HepG2 (cell line): ENCODE results near the gene DAAM1. TPM values are rescaled to one million over a fixed set of nuclear protein-coding genes. Genes with fewer than 3 reads are reported as not detected.

Experiments used
- ATAC-seq: fragments of 200-7000 bp; cut with Tn5 transposase; 3 replicates; pipeline ENCODE4 v1.9.1; 2020; ENCODE audit warnings: mild to moderate bottlenecking, moderate library complexity
- BruUV-seq: library from RNA; stranded (reverse); fragments of 400-500 nt; replicated peaks from 2 replicates; lab custom pipeline; 2021; lab: Mats Ljungman, UMichigan
- CTCF ChIA-PET: fragments of 300-600 bp; formaldehyde crosslinking; extraction: SDS; loops from one replicate; lab custom pipeline; 2021; ENCODE audit warnings: low total read pairs, inconsistent platforms, low intra/inter-chr PET ratio; lab: Yijun Ruan, JAX
- POLR2A ChIA-PET: fragments of 350-600 bp; sonication (Branson Sonifier 250); formaldehyde crosslinking; loops from one replicate; lab custom pipeline; 2020; ENCODE audit warnings: antibody characterized with exemption, inconsistent platforms; lab: Yijun Ruan, JAX
- DNase-seq: peaks from one replicate; pipeline ENCODE4 v3.0.0-alpha.2; 2015; ENCODE audit warnings: low spot score
- FAIRE-seq: peaks from 3 replicates; lab custom pipeline; 2011; peaks lifted over from hg19 to GRCh38; lab: Jason Lieb, UNC
- H2AFZ ChIP-seq: one replicate; pipeline ENCODE4 v1.6.1; 2011; ENCODE audit warnings: low read length, inconsistent platforms
- H3K27ac ChIP-seq: fragments of 300-600 bp; 3 replicates; pipeline ENCODE4 v1.8.0; 2011; ENCODE audit warnings: mixed run types, mild to moderate bottlenecking, mixed read lengths, low read length, inconsistent platforms; ENCODE audit not compliant: insufficient read depth; ENCODE audit errors: extremely low read length
- H3K27me3 ChIP-seq, 2 experiments: fragments of 200-600 bp in 1 of 2; 2 replicates in 1 of 2; 3 replicates in 1 of 2; pipeline versions ENCODE4 v1.6.0 to v1.8.0; 2011; ENCODE audit warnings: low read length in 2 of 2, mild to moderate bottlenecking in 2 of 2, moderate library complexity in 2 of 2, inconsistent platforms in 1 of 2; ENCODE audit not compliant: insufficient read depth in 2 of 2, control insufficient read depth in 1 of 2
- H3K36me3 ChIP-seq, 2 experiments: fragments of 200-600 bp in 1 of 2; replicated peaks in 1 of 2; 2 replicates in 1 of 2; 3 replicates in 1 of 2; pipeline versions ENCODE4 v1.5.1 to v1.8.0; 2011; ENCODE audit warnings: low read length in 2 of 2, inconsistent platforms in 1 of 2; ENCODE audit not compliant: insufficient read depth in 2 of 2, control insufficient read depth in 1 of 2
- H3K4me1 ChIP-seq: 2 replicates; pipeline ENCODE4 v1.5.1; 2012; ENCODE audit warnings: low read length, inconsistent platforms; ENCODE audit not compliant: insufficient read depth
- H3K4me2 ChIP-seq: 2 replicates; pipeline ENCODE4 v1.6.0; 2011; ENCODE audit warnings: low read depth, low read length, inconsistent platforms
- H3K4me3 ChIP-seq, 3 experiments: fragments of 200-600 bp in 1 of 3; sonication (generic), shearing (Covaris generic) in 1 of 3; replicated peaks in 1 of 3; 2 replicates each; pipeline ENCODE4 v1.5.1; 2011 to 2016; ENCODE audit warnings: low read length in 3 of 3, inconsistent platforms in 2 of 3, low read depth in 2 of 3, mild to moderate bottlenecking in 2 of 3, control low read depth in 1 of 3, mixed read lengths in 1 of 3; ENCODE audit not compliant: insufficient read depth in 1 of 3
- H3K79me2 ChIP-seq: one replicate; pipeline ENCODE4 v1.6.1; 2011; ENCODE audit warnings: low read length, inconsistent platforms; ENCODE audit not compliant: insufficient read depth
- H3K9ac ChIP-seq: 2 replicates; pipeline ENCODE4 v1.6.0; 2011; ENCODE audit warnings: mild to moderate bottlenecking, low read depth, low read length, inconsistent platforms; ENCODE audit not compliant: insufficient read depth
- H3K9me3 ChIP-seq: 2 replicates; pipeline ENCODE4 v1.5.1; 2012; ENCODE audit warnings: mild to moderate bottlenecking, low read length
- H4K20me1 ChIP-seq: 2 replicates; pipeline ENCODE4 v1.6.0; 2011; ENCODE audit warnings: inconsistent platforms, mild to moderate bottlenecking, low read length, moderate library complexity; ENCODE audit not compliant: insufficient read depth
- CBX2 ChIP-seq, 2 experiments: fragments of 200-600 bp in 1 of 2; sonication (generic); formaldehyde crosslinking in 1 of 2; IDR thresholded peaks; 2 replicates each; pipeline versions ENCODE4 v1.7.0 to v1.8.1; 2018 to 2022; ENCODE audit warnings: low read depth in 2 of 2, low read length in 1 of 2, mild to moderate bottlenecking in 1 of 2, missing genetic modification reagents in 1 of 2
- ELF1 ChIP-seq: sonication (generic); formaldehyde crosslinking; IDR thresholded peaks from 2 replicates; pipeline ENCODE4 v1.4.0; 2020; ENCODE audit warnings: missing genetic modification reagents
- ELF3 ChIP-seq: IDR thresholded peaks from 2 replicates; pipeline ENCODE4 v1.6.1; 2016; ENCODE audit warnings: missing genetic modification reagents, missing compliant biosample characterization
- FOSL1 ChIP-seq: sonication (generic); formaldehyde crosslinking; IDR thresholded peaks from 2 replicates; pipeline ENCODE4 v1.9.0; 2021; ENCODE audit warnings: missing genetic modification reagents, borderline replicate concordance
- FOXA3 ChIP-seq: IDR thresholded peaks from 2 replicates; pipeline ENCODE4 v1.6.1; 2016; ENCODE audit warnings: missing genetic modification reagents, missing compliant biosample characterization
- GATAD2A ChIP-seq: IDR thresholded peaks from 2 replicates; pipeline ENCODE4 v1.6.1; 2016
- HMGA1 ChIP-seq: sonication (generic); formaldehyde crosslinking; conservative IDR thresholded peaks from 2 replicates; pipeline ENCODE4 v1.4.0; 2020; ENCODE audit warnings: missing genetic modification reagents
- KAT2B ChIP-seq: fragments of 150-350 bp; IDR thresholded peaks from 2 replicates; pipeline ENCODE4 v1.6.1; 2014; ENCODE audit warnings: low read depth, low read length, borderline replicate concordance
- KLF15 ChIP-seq: sonication (generic); formaldehyde crosslinking; IDR thresholded peaks from 2 replicates; pipeline ENCODE4 v1.8.1; 2023; ENCODE audit warnings: borderline replicate concordance, mild to moderate bottlenecking, inconsistent platforms, missing genetic modification reagents, mixed read lengths
- SMAD1 ChIP-seq: sonication (generic); formaldehyde crosslinking; IDR thresholded peaks from 2 replicates; pipeline ENCODE4 v1.4.0; 2020; ENCODE audit warnings: missing genetic modification reagents, low read depth, mild to moderate bottlenecking, borderline replicate concordance
- SNAI1 ChIP-seq: sonication (generic); formaldehyde crosslinking; IDR thresholded peaks from 2 replicates; pipeline ENCODE4 v1.5.0; 2020; ENCODE audit warnings: mild to moderate bottlenecking, missing genetic modification reagents, borderline replicate concordance
- TBX2 ChIP-seq: sonication (generic); formaldehyde crosslinking; IDR thresholded peaks from 2 replicates; pipeline ENCODE4 v1.5.0; 2020; ENCODE audit warnings: missing genetic modification reagents, mild to moderate bottlenecking, borderline replicate concordance
- TMF1 ChIP-seq: sonication (generic); formaldehyde crosslinking; IDR thresholded peaks from 2 replicates; pipeline ENCODE4 v1.8.1; 2022; ENCODE audit warnings: low read depth, missing genetic modification reagents
- ZBTB21 ChIP-seq: sonication (generic); formaldehyde crosslinking; IDR thresholded peaks from 2 replicates; pipeline ENCODE4 v1.4.0; 2020; ENCODE audit warnings: missing genetic modification reagents
- ZFP62 ChIP-seq: sonication (generic); formaldehyde crosslinking; IDR thresholded peaks from 2 replicates; pipeline ENCODE4 v1.4.0; 2020; ENCODE audit warnings: missing genetic modification reagents
- ZNF605 ChIP-seq: sonication (generic); formaldehyde crosslinking; IDR thresholded peaks from 2 replicates; pipeline ENCODE4 v1.8.0; 2022; ENCODE audit warnings: mild to moderate bottlenecking, missing genetic modification reagents
- ZNF614 ChIP-seq: IDR thresholded peaks from 2 replicates; pipeline ENCODE4 v1.6.1; 2018; ENCODE audit warnings: missing biosample characterization, missing genetic modification reagents, inconsistent platforms, borderline replicate concordance
- WGBS: methylation state at CpG from one replicate; pipeline ENCODE4 v1.1.6; 2017; ENCODE audit warnings: low lambda C conversion rate; 5-methylcytosine and 5-hydroxymethylcytosine counted together
- in situ Hi-C: cut with HindIII; loops from 2 replicates; pipeline ENCODE4 v1.10.0; 2017; ENCODE audit warnings: low pct_unique_long_range_greater_than_20kb; ENCODE audit not compliant: extremely low pct_ligation_motif_present
- intact Hi-C: fragments of 100-400 bp; cut with micrococcal nuclease; formaldehyde crosslinking; loops from one replicate; pipeline ENCODE4 v1.10.0; 2022; ENCODE audit not compliant: unreplicated experiment
- polyA plus RNA-seq, 8 experiments: library from polyadenylated mRNA; depleted of rRNA in 3 of 8; stranded (reverse) in 7 of 8; unstranded in 1 of 8; fragments of >200 nt; fragmentation: Illumina TruSeq in 4 of 8; extraction: Trizol in 4 of 8; gene quantifications; 2 replicates each; pipeline versions ENCODE4 v1.2.1 to v1.2.3, GENCODE V29; 2011 to 2016; ENCODE audit warnings: low read depth in 4 of 8, missing spikeins in 1 of 8, mixed read lengths in 1 of 8; ENCODE audit not compliant: insufficient read depth in 1 of 8
- total RNA-seq, 5 experiments: library from RNA; depleted of rRNA; stranded (reverse); fragments of >200 nt; fragmentation: Illumina TruSeq; extraction: Trizol; gene quantifications; 2 replicates each; pipeline ENCODE4 v1.2.3, GENCODE V29; 2016; ENCODE audit warnings: low read depth in 1 of 5
- TF ChIP-seq, protein P1 (sequence below): sonication (generic); formaldehyde crosslinking; conservative IDR thresholded peaks from 2 replicates; pipeline ENCODE4 v1.8.1; 2023; ENCODE audit warnings: missing genetic modification reagents
- TF ChIP-seq, protein P2 (sequence below): sonication (generic); formaldehyde crosslinking; conservative IDR thresholded peaks from 2 replicates; pipeline ENCODE4 v1.4.0; 2020; ENCODE audit warnings: mild to moderate bottlenecking, missing genetic modification reagents, moderate library complexity

Gene DAAM1
- total and polyA plus RNA-seq, 2 of the 13 experiments (the other 11 are each of a cell fraction or from before 2014, with no cell fraction given) = 10.9 to 24.5 TPM

GRCh38 chr14:59360233-59360632 lies 171.8 kb downstream of the DAAM1 start (continued):
- TF ChIP-seq KAT2B (no peak), ELF1 (CRISPR knock-in tag) (no peak), TMF1 (CRISPR knock-in tag) (no peak)
- TF ChIP-seq, protein P1, sequence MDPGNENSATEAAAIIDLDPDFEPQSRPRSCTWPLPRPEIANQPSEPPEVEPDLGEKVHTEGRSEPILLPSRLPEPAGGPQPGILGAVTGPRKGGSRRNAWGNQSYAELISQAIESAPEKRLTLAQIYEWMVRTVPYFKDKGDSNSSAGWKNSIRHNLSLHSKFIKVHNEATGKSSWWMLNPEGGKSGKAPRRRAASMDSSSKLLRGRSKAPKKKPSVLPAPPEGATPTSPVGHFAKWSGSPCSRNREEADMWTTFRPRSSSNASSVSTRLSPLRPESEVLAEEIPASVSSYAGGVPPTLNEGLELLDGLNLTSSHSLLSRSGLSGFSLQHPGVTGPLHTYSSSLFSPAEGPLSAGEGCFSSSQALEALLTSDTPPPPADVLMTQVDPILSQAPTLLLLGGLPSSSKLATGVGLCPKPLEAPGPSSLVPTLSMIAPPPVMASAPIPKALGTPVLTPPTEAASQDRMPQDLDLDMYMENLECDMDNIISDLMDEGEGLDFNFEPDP (CRISPR knock-in tag) = no peak
- TF ChIP-seq, all 625 proteins: peak for 0

DNA sequence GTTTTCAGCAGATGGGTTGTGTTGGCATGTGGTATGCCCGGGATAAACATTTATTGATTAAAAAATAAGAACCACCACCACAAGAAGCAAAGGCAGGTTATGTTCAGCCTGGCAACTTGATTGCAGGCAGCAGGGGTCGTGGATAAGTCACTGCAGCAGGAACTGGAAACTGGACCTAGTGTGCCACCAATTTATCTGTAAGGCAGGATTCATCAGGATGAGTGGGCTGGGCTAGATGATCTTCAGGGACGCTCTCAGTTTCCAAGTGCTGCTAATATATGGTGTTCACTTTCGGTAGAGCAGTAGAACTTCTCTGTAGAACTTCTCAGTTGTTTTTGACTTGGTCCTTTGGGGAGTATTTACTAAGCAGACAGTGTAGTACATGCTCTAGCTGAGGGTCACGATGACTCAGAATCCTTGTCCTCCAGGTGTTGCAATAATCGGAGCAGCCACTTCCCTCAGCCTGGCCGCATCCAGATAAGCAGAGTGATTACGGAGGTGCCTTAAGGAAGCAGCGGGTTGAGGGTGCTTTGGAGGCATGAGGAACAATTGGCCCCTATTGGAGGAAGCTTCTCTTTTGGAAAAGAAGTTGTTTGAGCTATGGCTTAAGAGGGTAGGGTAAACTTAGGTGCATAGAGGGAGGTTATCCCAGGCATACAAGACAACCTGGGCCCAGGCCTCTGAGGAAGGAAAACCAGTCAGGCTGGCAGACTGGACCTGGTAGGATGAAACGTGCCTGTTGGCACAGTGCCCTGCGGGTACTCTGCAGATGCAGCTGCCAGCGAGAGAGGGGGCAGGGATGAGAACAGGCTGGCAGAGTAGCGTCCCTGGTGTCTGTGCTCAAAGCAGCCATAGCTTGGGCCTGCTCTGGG lies 172.7 kb downstream of the DAAM1 start:
- 73% methylated on average over 13 of the region's 13 CpGs for WGBS
- H2AFZ ChIP-seq = no peak overlapping the region
- H3K4me3 ChIP-seq = no peak overlapping the region
- no peak overlapping the region for H3K27ac ChIP-seq
- peaks cover 10% of the 10 kb centered on the region for H3K4me1 ChIP-seq
- H3K4me2 ChIP-seq = no peak overlapping the region
- DNase-seq (peak; percentile 59), ATAC-seq (peak; percentile 96), FAIRE-seq (no peak)
- in situ Hi-C loops (no loop called here), intact Hi-C loops (loop anchor here (5.0 kb wide), 1 partner anchor 46 kb away; no protein-coding TSS in a partner anchor)
- no TSS peak for BruUV-seq
- no peaks in the 10 kb centered on the region for H3K9me3 ChIP-seq
- peaks cover 10 to 32% of the 10 kb centered on the region in 2 experiments; a peak in 4 of 5 replicates for H3K36me3 ChIP-seq
- H3K27me3 ChIP-seq = no peaks in the 10 kb centered on the region
- no peaks in the 10 kb centered on the region for H4K20me1 ChIP-seq
- CTCF ChIA-PET = no interaction called here
- no peaks in the 10 kb centered on the region for H3K79me2 ChIP-seq
- POLR2A ChIA-PET = no interaction called here
- no peak overlapping the region for H3K9ac ChIP-seq
- no peak for TF ChIP-seq KLF15
- peak; percentile 58 for TF ChIP-seq ELF3 (CRISPR knock-in tag)
- TF ChIP-seq ZFP62 (CRISPR knock-in tag) = no peak
- TF ChIP-seq FOXA3 (CRISPR knock-in tag) = 0 out of 2 replicates have a peak, but pooled peaks have one; percentile 35
- no peak for TF ChIP-seq ZBTB21 (CRISPR knock-in tag)
- no peak for TF ChIP-seq SNAI1 (CRISPR knock-in tag)
- no peak for TF ChIP-seq ZNF605
- TF ChIP-seq, protein P2, sequence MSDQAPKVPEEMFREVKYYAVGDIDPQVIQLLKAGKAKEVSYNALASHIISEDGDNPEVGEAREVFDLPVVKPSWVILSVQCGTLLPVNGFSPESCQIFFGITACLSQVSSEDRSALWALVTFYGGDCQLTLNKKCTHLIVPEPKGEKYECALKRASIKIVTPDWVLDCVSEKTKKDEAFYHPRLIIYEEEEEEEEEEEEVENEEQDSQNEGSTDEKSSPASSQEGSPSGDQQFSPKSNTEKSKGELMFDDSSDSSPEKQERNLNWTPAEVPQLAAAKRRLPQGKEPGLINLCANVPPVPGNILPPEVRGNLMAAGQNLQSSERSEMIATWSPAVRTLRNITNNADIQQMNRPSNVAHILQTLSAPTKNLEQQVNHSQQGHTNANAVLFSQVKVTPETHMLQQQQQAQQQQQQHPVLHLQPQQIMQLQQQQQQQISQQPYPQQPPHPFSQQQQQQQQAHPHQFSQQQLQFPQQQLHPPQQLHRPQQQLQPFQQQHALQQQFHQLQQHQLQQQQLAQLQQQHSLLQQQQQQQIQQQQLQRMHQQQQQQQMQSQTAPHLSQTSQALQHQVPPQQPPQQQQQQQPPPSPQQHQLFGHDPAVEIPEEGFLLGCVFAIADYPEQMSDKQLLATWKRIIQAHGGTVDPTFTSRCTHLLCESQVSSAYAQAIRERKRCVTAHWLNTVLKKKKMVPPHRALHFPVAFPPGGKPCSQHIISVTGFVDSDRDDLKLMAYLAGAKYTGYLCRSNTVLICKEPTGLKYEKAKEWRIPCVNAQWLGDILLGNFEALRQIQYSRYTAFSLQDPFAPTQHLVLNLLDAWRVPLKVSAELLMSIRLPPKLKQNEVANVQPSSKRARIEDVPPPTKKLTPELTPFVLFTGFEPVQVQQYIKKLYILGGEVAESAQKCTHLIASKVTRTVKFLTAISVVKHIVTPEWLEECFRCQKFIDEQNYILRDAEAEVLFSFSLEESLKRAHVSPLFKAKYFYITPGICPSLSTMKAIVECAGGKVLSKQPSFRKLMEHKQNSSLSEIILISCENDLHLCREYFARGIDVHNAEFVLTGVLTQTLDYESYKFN (CRISPR knock-in tag) = no peak
- no peak for TF ChIP-seq HMGA1
- no peak for TF ChIP-seq CBX2 (IDR thresholded peaks at IDR 0.05; ENCODE audit: low read depth, low read length)
- TF ChIP-seq CBX2 (CRISPR knock-in tag; IDR thresholded peaks at IDR 0.05; ENCODE audit: low read depth) = no peak
- 0 out of 2 replicates have a peak, but pooled peaks have one; percentile 32 for TF ChIP-seq GATAD2A (CRISPR knock-in tag)
- no peak for TF ChIP-seq SMAD1
- TF ChIP-seq ZNF614 (CRISPR knock-in tag) = no peak
- TF ChIP-seq TBX2 (CRISPR knock-in tag) = no peak
- peak; percentile 62; the same call in 1 of the 2 replicates for TF ChIP-seq FOSL1 (CRISPR knock-in tag)
